GM12872 (cell line): ENCODE results near the gene CDH4.

Source experiments
- TF ChIP-seq, protein P1 (sequence below): IDR thresholded peaks from 3 replicates; pipeline ENCODE4 v1.5.1; 2011; ENCODE audit warnings: low read depth, mild to moderate bottlenecking, low read length, moderate library complexity; ENCODE audit not compliant: insufficient read depth

The CDH4 gene

DNA sequence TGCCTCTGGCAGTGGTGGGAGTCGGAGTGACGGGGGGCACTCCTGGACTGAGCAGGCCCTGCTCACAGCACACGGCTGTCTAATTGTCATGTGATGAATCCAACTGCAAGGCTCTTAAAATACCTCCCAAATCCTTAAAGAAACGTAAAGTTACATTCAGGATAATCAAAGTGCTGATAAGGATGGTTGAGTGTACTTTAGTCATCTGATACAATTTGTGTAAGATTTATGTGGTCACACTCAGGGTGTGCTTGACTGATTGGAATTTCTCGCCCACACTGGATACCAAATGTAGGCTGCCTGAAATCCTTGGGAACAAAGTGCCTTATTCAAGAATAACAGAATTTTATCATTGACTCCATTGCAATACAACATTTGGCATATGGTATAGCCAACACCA lies 238.7 kb downstream of the CDH4 start:
- TF ChIP-seq, protein P1, sequence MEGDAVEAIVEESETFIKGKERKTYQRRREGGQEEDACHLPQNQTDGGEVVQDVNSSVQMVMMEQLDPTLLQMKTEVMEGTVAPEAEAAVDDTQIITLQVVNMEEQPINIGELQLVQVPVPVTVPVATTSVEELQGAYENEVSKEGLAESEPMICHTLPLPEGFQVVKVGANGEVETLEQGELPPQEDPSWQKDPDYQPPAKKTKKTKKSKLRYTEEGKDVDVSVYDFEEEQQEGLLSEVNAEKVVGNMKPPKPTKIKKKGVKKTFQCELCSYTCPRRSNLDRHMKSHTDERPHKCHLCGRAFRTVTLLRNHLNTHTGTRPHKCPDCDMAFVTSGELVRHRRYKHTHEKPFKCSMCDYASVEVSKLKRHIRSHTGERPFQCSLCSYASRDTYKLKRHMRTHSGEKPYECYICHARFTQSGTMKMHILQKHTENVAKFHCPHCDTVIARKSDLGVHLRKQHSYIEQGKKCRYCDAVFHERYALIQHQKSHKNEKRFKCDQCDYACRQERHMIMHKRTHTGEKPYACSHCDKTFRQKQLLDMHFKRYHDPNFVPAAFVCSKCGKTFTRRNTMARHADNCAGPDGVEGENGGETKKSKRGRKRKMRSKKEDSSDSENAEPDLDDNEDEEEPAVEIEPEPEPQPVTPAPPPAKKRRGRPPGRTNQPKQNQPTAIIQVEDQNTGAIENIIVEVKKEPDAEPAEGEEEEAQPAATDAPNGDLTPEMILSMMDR = no peak

DNA sequence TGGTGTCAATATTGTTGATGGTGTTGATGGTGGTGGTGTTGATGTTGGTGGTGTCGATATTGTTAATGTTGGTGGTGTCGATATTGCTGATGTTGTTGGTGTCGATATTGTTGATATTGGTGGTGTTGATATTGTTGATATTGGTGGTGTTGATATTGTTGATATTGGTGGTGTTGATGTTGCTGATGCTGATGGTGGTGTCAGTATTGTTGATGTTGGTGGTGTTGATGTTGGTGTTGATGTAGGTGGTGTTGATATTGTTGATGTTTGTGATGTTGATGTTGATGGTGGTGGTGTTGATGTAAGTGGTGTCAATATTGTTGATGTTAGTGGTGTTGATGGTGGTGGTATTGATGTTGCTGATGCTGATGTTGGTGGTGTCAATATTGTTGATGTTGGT lies 240.0 kb downstream of the CDH4 start:
- TF ChIP-seq, protein P1 = no peak

DNA sequence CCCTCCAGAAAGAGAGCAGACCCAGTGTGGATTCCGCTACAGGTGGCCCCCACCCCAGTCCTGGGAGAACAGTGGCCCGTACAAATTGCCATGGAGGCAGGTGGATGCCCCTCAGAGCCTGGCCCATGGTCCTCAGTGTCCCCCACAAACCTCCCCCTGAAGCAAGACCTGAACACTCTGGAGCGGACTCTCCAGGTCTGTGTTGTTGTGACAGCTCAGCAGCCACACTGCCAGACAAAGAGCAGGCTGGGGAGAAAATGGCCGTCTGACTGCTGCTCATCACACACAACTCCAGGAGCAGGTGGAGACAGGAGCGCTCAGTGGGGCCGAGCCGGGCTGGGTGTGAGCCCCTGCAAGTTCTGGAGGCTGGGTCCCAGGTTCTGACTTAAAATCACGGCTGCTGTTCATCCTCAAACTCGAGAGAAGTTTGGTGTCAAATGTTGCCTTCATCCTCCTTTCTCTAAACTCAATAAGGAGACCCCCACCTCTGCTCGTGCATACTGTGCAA lies 241.8 kb downstream of the CDH4 start:
- TF ChIP-seq, protein P1 = no peak

DNA sequence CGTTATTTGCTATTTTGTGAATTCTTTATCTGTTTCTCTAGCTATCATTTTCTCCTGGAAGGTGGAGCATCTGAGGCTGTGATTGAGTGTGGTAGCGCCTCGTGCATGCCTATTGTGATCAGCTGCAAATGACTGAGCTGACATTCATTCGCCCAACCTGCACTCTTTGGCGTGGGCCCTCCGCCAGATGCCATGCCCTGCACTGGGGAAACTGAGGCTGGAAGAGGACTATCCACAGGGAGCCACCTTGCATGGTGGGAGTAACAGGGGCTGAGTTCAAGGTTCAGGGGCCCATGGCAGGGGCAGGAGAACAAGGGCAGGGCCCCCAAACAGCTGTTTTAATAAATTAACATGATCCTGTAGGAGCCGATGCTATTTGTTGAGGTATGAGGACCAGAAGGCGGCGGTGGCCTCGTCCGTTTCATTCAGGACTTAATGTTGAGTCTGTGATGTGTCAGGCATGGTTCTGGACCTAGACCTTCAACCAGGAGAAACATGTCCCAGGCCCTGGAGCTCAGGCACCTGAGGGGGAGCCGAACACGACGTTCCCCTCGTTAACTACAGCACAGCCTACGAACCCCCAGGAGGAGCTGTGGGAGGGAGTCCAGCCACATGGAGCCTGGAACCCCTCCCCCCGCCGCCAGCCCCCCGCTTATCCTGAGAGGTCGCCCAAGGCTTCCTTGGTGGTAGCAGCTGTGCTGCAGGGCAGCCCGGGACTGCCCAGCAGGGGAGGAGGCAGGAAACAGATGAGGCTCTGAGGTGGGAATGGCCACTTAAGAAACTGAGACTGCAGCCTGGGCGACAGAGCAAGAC lies 242.9 kb downstream of the CDH4 start:
- TF ChIP-seq, protein P1 = no peak

DNA sequence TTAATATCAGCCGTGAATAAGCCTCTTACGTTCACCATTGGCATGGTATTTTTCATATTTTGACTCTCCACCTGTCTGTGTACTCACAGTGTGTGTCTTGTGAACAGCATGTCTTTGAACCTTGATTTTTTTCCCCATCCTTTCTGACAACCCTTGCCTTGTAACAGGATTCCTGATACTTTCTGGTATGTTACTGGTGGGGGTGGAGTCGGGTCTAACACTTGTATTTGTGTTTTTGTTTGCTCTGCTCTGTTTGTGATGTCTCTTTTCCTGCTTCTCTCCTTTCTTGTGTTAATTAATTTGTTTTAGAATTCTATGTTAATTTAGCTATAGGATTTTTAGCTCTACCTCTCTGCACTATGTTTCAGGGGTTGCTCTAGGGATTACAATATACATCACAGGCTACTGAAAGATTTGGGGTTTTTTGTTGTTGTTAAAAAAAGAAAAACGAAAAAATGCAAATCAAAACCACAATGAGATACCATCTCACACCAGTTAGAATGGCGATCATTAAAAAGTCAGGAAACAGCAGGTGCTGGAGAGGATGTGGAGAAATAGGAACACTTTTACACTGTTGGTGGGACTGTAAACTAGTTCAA lies 245.1 kb downstream of the CDH4 start:
- TF ChIP-seq, protein P1 = no peak

DNA sequence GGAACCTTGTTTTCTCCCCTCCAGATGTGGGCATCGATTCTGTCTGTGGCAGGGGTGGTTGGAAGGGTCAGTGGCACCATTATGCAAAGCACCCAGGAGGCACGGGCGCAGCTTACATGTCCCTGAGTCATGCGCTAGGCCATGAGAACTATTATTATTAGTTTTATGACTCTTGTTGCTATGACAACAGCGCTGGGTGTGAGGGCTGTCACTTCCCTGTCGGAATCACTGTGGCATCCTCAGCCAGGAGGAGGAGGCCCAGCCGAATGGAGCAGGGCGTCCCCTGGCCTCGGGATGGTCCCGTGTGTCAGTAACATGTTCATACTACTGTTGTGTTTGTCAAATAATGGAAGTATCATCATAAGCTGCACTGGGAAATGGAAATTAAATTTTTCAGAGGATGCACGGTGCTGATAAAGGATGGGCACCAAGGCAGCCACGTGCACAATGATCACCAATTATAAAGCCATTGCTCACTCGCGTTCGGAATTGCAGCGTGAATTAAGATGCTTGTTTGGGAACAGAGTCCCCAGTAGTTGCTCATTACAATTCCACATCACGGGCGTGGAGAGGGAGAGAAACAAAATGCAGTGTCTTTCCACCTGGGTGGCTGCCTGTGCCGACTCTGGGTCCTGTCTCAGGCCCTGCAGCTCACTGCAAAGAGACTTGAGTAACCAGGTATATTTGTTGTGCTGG lies 247.9 kb downstream of the CDH4 start:
- TF ChIP-seq, protein P1 = no peak

DNA sequence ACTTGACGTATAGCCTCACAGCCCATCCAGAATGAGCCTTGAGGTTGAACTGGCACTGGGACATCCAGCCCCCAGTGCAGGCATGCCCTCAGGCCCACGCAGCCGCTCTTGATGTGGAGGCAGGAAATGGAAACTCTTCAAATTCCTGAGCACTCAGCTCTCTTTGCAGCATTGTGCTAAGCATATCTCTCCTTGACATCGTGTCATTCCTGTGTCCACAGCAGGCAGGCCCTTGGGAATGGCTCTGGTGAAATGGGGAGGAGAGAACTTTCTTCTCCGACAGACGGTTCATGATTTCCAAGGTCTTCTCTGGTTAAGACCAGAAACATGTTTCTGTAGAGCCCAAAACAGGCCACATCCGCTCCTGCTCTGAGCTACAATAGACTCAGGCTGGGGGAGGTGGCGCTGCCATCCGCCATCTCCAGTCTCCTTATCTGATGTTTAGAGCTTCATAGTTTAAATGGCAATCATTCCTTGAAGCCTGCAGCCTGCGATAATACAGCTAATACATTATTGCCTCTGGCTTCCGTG lies 248.8 kb downstream of the CDH4 start:
- TF ChIP-seq, protein P1 = no peak
